ENCODE results near the gene RHBDF2.
"Not testable (repeated sequence)": the region's sequence is repeated elsewhere in the genome, so short reads cannot be mapped to it uniquely, and the experiment has no call there.

GRCh38 chr17:76521683-76522082 is 20.5 kb upstream of the RHBDF2 start:
- TF ChIP-seq ZNF274 (IDR thresholded peaks at IDR 0.05; ENCODE audit: low read depth, low read length); YY1 (IDR thresholded peaks at IDR 0.05; ENCODE audit: insufficient read depth, insufficient read length): not testable (repeated sequence)
